GM12878 (cell line): Measurements from ENCODE around the gene SIK2. TPM values are rescaled to one million over a fixed set of nuclear protein-coding genes. Genes with fewer than 3 reads are reported as not detected.

Source experiments
- CUX1 ChIP-seq: IDR thresholded peaks from 2 replicates; pipeline ENCODE4 v1.6.1; 2012; ENCODE audit warnings: improper control_type of control experiment, low read depth, low read length; ENCODE audit not compliant: insufficient replicate concordance
- EED ChIP-seq: sonication (generic); IDR thresholded peaks from 2 replicates; pipeline ENCODE4 v1.6.1; 2016; ENCODE audit warnings: antibody characterized with exemption, low read depth
- HDGF ChIP-seq: fragments of 450-650 bp; IDR thresholded peaks from 2 replicates; pipeline ENCODE4 v1.6.1; 2016; ENCODE audit warnings: antibody characterized with exemption
- ZBTB40 ChIP-seq: fragments of 450-650 bp; IDR thresholded peaks from 2 replicates; pipeline ENCODE4 v1.6.1; 2016; ENCODE audit warnings: mild to moderate bottlenecking, moderate library complexity, borderline replicate concordance
- ZNF24 ChIP-seq: fragments of 450-650 bp; IDR thresholded peaks from 2 replicates; pipeline ENCODE4 v1.6.1; 2017; ENCODE audit warnings: antibody characterized with exemption, mild to moderate bottlenecking
- polyA plus RNA-seq, 11 experiments: library from polyadenylated mRNA; depleted of rRNA in 4 of 11; unstranded in 6 of 11; stranded (reverse) in 5 of 11; fragments of >200 nt; fragmentation: Nextera tagmentation in 4 of 11; fragmentation: Illumina TruSeq in 1 of 11; extraction: Ambion mirVana in 4 of 11; extraction: Trizol in 1 of 11; gene quantifications; 1 replicate in 1 of 11; 2 replicates in 10 of 11; pipeline versions ENCODE4 v1.2.1 to v1.2.3, GENCODE V29; 2011 to 2016; ENCODE audit warnings: inconsistent platforms in 2 of 11, missing spikeins in 2 of 11, low read depth in 1 of 11
- total RNA-seq, 4 experiments: library from RNA; depleted of rRNA in 3 of 4; stranded (reverse); fragments of >200 nt in 3 of 4; fragmentation: Illumina TruSeq in 1 of 4; extraction: Trizol in 1 of 4; gene quantifications; 2 replicates each; pipeline versions ENCODE4 v1.2.1 to v1.2.3, GENCODE V29; 2013 to 2021

The SIK2 gene
- total and polyA plus RNA-seq, 10 of the 15 experiments (the other 5 are each of a cell fraction or from before 2014, with no cell fraction given): 0.97 to 14.2 (median 4.5) TPM

- TF ChIP-seq CUX1 (no peak), ZBTB40 (no peak), HDGF (no peak), ZNF24 (no peak), EED (no peak)
- TF ChIP-seq, all 136 proteins: peak for 0
These were observed 26.5 kb upstream of the SIK2 start (continued) for GRCh38 chr11:111575740-111576139.
